GM12875 (cell line): Measurements from ENCODE around the gene TRIM58.

Experiments
- H3K4me3 ChIP-seq: one replicate; pipeline ENCODE4 v1.5.1; 2011; ENCODE audit warnings: low read depth, low read length, control low read depth
- CTCF ChIP-seq: IDR thresholded peaks from 2 replicates; pipeline ENCODE4 v1.5.1; 2011; ENCODE audit warnings: low read depth, mild to moderate bottlenecking, control low read depth, inconsistent platforms, low read length, moderate library complexity, borderline replicate concordance; ENCODE audit not compliant: insufficient read depth

The TRIM58 gene

DNA sequence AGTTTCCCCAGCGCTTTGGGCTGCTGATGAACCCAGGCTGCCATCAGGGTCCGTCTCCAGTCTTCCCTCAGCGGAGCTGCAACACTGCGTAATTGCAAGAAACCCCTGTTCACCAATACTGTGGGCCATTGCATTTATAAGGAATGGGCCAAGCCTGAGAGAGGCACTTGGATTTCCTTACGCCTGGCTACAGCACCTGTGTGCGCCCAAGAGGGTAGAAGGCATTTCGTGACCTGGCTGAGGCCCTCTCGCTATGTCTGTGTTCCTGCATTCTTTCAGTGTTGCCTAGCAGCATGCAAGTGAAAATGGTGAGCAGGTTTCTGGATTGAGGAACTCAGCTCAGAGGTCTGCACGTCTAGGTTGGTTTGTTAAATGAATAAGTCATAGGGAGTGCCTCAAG, 26.4 kb downstream of the TRIM58 start:
- no peak overlapping the region for H3K4me3 ChIP-seq
- TF ChIP-seq CTCF, result no peak

GRCh38 chr1:247884797-247885413, 27.9 kb downstream of the TRIM58 start:
- TF ChIP-seq CTCF, result no peak

GRCh38 chr1:247895163-247895637, 38.2 kb downstream of the TRIM58 start, which contains the start of gene OR2W3:
TSS of gene OR2W3 (plus strand) at chr1:247895587. CDS start at chr1:247895587, 0 bp downstream.
- no peak for TF ChIP-seq CTCF

More at GRCh38 chr1:247884797-247885413, 27.9 kb downstream of the TRIM58 start:
- no peak overlapping the region for H3K4me3 ChIP-seq

GRCh38 chr1:247895976-247896375, 39.0 kb downstream of the TRIM58 start:
- no peak overlapping the region for H3K4me3 ChIP-seq
- no peak for TF ChIP-seq CTCF

More at GRCh38 chr1:247895163-247895637, 38.2 kb downstream of the TRIM58 start, which contains the start of gene OR2W3:
- no peak within 1 kb of the TSS for H3K4me3 ChIP-seq

DNA sequence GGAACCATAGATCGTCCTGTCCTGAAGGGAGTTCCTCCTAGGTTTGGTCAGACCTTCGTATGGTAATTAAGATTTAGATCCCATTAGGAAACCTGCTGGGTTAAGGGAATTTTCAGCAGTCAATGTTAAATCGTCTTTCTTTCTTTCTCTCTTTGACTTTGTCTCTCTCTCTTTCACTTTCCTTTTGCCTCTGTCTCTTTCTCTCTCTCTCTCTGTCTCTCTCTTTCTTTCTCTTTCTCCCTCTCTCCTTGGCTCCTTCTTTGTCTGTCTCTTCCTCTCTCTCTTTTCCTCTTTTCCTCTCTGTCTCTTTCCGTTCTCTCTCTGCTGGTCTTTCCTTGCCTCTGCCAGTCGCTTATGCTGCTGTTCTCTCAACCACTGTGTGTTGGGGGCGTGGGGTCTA, 47.1 kb downstream of the TRIM58 start:
- TF ChIP-seq CTCF, result no peak
- no peak overlapping the region for H3K4me3 ChIP-seq

- H3K4me3 ChIP-seq, result no peak overlapping the region
- no peak for TF ChIP-seq CTCF
Observed at GRCh38 chr1:247905181-247905580, 48.2 kb downstream of the TRIM58 start.

DNA sequence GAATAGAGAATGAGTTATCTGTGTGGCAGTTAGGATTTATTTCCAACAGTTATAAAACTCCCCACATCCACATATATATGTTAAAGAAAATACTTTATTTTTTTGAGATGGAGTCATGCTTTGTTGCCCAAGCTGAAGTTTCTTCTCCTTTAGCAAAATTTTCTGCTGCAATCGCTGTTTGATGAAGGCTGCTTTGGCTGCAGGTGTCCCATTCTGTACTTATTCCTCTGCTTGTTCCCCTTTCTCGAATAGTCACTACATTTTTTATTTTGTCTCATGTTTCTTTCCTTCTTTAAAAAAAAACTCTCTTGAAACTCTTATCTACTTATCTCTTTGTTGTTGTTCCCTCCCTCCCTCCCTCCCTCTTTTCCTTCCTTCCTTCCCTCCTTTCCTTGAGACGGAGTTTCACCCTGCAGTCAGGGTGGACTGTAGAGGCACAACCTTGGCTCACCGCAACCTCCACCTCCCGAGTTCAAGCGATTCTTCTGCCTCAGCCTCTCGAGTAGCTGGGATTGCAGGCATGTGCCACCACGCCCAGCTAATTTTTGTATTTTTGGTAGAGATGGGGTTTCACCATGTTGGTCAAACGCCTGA, 49.0 kb downstream of the TRIM58 start:
- no peak for TF ChIP-seq CTCF
- H3K4me3 ChIP-seq, result no peak overlapping the region
